Endothelial cell of umbilical vein (primary cell): ENCODE results near the gene FANK1.
"Not testable (repeated sequence)": the region's sequence is repeated elsewhere in the genome, so short reads cannot be mapped to it uniquely, and the experiment has no call there.

Source experiments
- POLR2A ChIP-seq: IDR thresholded peaks from 2 replicates; pipeline ENCODE4 v1.6.1; 2012; ENCODE audit warnings: low read depth, mild to moderate bottlenecking, control low read depth, low read length
- POLR2AphosphoS5 ChIP-seq: IDR thresholded peaks from 2 replicates; pipeline ENCODE4 v1.6.1; 2012; ENCODE audit warnings: low read depth, mild to moderate bottlenecking, control low read depth, low read length, moderate library complexity; ENCODE audit not compliant: insufficient read depth
- TF ChIP-seq, protein P1 (sequence below), 2 donors: IDR thresholded peaks; 1 replicate in 1 of 2; 2 replicates in 1 of 2; pipeline ENCODE4 v1.5.1; 2011; ENCODE audit warnings: low read length in 2 of 2, mild to moderate bottlenecking in 2 of 2, moderate library complexity in 2 of 2, control low read depth in 1 of 2, inconsistent platforms in 1 of 2, low read depth in 1 of 2; ENCODE audit not compliant: insufficient read depth in 1 of 2; ENCODE audit errors: extremely low read depth in 1 of 2

DNA sequence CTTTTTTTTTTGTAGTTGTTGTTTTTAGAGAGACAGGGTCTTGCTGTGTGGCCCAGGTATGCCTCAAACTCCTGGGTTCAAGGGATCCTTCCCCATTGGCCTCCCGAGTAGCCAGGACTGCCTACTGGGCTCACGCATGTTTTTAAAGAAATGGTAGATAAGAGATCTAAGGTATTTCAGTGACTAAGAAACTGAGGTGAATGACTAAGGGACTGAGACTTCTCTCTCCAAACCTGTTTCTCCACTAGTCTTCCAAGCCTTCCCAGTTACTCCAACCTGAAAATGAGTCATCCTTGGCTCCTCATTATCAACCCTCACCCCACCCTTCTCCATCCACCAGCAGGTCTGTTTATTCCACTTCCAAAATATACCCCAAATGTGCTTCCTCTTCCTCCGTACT lies 4.6 kb downstream of the FANK1 start:
- TF ChIP-seq, protein P1, sequence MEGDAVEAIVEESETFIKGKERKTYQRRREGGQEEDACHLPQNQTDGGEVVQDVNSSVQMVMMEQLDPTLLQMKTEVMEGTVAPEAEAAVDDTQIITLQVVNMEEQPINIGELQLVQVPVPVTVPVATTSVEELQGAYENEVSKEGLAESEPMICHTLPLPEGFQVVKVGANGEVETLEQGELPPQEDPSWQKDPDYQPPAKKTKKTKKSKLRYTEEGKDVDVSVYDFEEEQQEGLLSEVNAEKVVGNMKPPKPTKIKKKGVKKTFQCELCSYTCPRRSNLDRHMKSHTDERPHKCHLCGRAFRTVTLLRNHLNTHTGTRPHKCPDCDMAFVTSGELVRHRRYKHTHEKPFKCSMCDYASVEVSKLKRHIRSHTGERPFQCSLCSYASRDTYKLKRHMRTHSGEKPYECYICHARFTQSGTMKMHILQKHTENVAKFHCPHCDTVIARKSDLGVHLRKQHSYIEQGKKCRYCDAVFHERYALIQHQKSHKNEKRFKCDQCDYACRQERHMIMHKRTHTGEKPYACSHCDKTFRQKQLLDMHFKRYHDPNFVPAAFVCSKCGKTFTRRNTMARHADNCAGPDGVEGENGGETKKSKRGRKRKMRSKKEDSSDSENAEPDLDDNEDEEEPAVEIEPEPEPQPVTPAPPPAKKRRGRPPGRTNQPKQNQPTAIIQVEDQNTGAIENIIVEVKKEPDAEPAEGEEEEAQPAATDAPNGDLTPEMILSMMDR (IDR thresholded peaks at IDR 0.05; ENCODE audit: extremely low read depth in 1 of 2, insufficient read depth in 1 of 2, low read depth in 1 of 2, low read length in 2 of 2): not testable (repeated sequence)
- not testable (repeated sequence) for TF ChIP-seq POLR2A, POLR2AphosphoS5
